HG02943 (cell line): ENCODE results near the gene ADD2.
"Not testable (repeated sequence)": the region's sequence is repeated elsewhere in the genome, so short reads cannot be mapped to it uniquely, and the experiment has no call there.

Experiments
- ATAC-seq: cut with Tn5 transposase; IDR thresholded peaks from one replicate; pipeline ENCODE4 v1.9.1; 2021; ENCODE audit warnings: mild to moderate bottlenecking, low read depth, moderate library complexity; ENCODE audit not compliant: unreplicated experiment

ADD2 gene

GRCh38 chr2:70647873-70648481 lies 120.0 kb downstream of the ADD2 start:
- no peak for ATAC-seq

GRCh38 chr2:70646420-70646818 lies 121.6 kb downstream of the ADD2 start:
- ATAC-seq: no peak

GRCh38 chr2:70645733-70646419 lies 122.1 kb downstream of the ADD2 start:
- ATAC-seq: no peak

DNA sequence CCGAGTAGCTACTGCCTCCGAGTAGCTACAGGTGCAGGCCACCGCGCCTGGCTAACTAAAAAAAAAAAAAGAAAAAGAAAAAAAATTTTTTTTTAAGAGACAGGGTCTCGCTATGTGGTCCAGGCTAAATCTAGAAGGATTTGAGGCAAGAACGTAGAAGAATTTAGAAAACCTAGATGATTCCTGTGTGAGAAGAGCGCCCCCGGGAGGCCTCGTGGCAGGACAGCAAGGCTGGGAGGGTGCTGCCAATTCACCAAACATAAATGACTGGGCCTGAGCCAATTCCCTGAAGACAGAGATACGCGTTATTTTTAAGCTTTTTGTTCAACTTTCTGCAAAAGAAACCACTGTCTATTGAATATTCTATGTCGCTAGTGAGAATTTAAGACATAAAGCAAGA lies 124.3 kb downstream of the ADD2 start:
- ATAC-seq: no peak

DNA sequence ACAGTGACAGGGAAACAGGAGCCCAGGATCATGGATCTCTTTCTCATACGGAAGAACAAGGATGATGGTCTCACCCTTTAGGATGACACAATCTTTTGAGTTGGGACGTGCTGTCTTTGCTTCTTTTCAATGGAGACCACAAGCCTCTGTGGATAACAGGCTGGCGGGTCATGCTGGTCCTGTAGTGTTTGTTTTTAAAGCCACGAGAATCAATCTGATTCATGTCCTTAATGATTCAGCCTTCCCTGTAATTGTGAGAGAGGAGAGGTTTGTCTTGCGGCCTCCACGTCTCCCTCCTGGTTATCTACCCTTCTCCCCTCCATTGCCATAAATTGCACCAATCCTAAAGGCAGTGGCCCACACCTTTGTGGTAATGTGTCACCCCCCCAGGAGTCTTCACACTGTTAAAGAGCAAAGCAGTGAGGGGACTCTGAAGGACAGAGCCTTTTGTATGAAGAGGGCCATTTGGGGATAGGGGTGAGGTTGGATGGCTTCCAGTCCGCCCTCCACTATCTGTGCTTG lies 126.7 kb downstream of the ADD2 start:
- ATAC-seq: no peak

- no peak for ATAC-seq
Measured at GRCh38 chr2:70639841-70640436, 128.1 kb downstream of the ADD2 start.

DNA sequence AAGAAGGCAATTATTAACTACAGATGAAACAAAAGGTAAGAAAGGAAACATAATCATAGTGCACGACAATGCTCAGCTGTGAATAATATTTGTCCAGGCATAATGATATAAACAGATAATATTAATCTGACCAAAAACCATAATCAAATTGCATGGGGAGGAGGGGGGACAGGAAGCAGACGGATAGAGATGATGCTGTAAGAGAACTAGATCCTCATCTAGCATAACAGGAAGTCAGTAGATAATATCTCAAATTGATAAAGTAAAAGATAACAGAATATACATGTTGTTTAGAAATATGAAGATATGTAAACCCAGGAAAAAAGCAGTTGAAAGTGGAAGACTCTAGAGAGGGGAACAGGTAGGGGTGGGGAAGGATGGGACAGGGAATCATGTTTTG lies 129.4 kb downstream of the ADD2 start:
- no peak for ATAC-seq

GRCh38 chr2:70633508-70633907 lies 134.5 kb downstream of the ADD2 start:
- ATAC-seq: no peak

- no peak for ATAC-seq
Measured at GRCh38 chr2:70632966-70633365, 135.0 kb downstream of the ADD2 start.

DNA sequence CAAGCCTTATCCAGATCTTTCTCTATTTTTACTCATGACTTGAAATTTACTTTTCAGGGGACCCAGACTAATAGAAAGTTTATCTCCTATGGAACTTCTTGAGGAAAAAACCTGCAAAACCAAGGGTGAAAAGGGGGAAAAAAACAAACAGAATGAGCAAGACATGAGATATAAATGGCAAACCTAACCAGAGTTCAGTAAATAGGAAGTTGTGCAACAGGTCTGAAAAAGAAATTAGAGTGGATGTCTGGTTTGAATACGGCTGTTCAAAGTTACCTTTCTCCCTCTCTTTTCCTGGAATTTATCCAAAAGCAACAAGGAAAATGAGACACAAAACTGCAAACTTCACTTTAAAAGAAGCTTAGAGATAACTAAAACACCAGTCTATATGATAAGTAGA lies 135.6 kb downstream of the ADD2 start:
- ATAC-seq: no peak

- no peak for ATAC-seq
Measured at GRCh38 chr2:70630761-70631160, 137.2 kb downstream of the ADD2 start.

DNA sequence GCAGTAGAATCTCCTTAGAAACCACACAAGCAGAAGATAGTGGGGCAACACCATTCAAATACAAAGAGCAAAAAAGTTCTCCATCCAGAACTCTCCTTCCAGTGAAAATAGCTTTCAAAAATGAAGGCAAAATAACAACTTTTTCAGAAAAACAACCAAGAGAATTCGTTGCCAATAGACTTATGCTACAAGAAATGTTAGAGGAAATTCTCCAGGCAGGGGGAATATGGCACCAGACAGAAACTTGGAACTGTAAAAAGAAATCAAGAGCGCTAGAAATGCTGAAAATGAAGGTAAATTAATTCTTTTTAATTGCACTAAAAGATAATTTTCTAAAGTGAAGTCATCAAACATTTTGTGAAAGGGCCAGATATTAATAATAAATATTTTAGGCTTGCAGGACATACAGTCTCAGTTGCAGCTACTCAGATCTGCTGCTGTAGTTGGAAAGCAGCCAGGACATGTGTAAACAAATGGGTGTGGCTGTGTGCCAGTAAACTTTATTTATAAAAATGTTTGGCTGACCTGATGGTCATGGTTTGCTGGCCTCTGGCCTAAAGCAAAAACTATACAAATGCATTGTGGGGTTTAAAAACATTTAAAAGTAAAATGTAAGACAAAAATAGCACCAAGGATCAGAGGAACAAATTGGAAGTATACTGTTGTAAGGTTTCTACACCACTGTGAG lies 140.6 kb downstream of the ADD2 start:
- no peak for ATAC-seq

DNA sequence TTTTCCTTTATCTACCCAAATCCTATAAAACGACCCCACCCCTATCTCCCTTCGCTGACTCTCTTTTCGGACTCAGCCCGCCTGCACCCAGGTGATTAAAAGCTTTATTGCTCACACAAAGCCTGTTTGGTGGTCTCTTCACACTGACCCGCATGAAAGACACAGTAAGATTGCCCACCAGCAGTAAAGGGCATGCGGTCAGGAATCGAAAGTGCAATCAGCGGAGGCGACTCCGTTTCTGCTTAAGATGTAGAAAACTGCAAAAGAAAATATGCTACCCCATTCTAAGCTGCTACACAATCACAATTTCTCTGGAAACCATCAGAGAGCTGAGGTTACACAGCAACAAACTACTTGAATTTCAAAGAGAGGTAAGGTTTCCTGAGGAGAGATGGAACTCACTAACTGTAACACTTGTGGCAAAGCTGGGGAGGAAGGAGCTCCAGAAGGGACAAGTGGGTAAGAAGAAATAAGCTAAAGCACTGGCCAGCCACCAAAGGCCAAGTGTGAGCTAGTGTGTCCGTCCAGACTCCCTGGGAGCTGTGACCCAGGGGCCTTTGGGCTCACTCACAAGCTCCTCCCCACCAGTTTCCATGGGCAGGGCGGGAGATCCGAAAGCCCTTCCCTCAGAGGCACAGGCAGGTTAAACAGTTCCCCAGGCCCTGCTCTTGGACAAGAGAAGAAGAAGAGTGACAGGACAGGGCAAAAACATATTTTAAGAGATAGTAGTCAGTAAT lies 141.6 kb downstream of the ADD2 start:
- ATAC-seq: no peak

GRCh38 chr2:70621536-70621935 lies 146.5 kb downstream of the ADD2 start:
- ATAC-seq: not testable (repeated sequence)

DNA sequence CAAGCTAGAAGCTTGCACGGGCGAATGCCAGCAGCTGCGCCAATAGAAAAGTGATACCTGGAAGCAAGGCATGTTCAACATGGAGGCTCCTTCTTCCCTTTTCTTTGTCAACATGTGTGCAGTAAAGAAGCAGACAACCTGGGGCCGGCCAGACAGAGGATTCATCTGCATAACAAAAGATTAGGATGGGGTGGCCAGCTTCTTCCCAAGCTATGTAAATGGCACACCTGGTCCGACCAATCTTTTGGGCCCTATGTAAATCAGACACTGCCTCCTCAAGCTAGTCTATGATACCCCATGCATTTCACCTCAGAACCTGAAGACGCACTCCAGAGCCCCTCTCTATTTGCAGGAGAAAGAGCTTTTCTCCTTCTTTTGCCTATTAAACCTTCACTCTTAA lies 148.0 kb downstream of the ADD2 start:
- ATAC-seq: no peak

- no peak for ATAC-seq
Measured at GRCh38 chr2:70619167-70619566, 148.8 kb downstream of the ADD2 start.

DNA sequence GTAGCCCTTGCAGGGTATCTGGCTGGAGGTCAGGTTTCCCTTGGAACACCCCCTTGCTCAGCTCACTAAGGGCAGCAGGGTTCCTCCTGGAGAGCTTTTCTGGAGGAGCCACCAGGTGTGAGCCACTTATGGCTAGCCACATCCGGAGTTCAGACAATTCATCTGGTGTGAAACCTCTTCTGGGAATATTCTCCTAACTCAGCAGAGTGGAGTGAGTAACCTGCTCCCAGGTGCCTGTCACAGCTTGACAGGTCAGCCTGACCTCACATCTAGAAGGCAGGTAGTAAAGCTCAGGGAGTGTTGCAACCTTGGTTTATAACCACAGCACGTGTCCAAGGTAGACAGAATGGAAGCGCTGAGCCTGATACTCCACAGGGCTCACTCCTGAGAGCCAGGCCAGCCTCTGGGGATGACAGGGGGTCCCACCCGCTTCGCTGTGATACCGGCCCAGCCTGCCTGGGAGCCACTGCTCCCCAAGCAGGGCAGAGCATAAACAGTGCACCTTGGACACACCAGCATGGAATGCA lies 151.8 kb downstream of the ADD2 start:
- ATAC-seq: no peak

DNA sequence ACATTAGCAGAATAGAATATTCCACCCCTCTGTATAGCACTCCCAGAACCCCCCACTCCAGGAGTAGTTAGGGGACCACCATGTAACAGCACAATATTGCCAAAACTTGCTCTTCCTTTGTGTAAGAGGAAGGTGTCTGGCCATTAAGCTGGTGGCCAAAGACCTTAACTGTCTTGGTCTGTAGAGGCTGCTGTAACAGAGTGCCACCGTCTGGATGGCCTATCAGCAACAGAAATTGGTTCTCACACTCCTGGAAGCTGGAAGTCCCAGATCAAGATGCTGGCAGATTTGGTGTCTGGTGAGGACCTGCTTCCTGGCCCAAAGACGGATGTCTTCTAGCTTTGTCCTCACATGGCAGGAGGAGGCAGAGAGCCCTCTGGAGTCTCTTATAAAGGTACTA lies 152.8 kb downstream of the ADD2 start:
- no peak for ATAC-seq

GRCh38 chr2:70613521-70613920 lies 154.5 kb downstream of the ADD2 start:
- ATAC-seq: no peak

- no peak for ATAC-seq
Measured at GRCh38 chr2:70612574-70612973, 155.4 kb downstream of the ADD2 start.
